WI38 (cell line): ENCODE data around the gene RUNX1.

Source experiments
- H3K4me3 ChIP-seq: 2 replicates; pipeline ENCODE4 v1.5.1; 2011; ENCODE audit warnings: low read depth, mild to moderate bottlenecking, control low read depth, low read length
- CTCF ChIP-seq: IDR thresholded peaks from 2 replicates; pipeline ENCODE4 v1.5.1; 2012; ENCODE audit warnings: low read depth, mild to moderate bottlenecking, control low read depth, low read length

Gene RUNX1

DNA sequence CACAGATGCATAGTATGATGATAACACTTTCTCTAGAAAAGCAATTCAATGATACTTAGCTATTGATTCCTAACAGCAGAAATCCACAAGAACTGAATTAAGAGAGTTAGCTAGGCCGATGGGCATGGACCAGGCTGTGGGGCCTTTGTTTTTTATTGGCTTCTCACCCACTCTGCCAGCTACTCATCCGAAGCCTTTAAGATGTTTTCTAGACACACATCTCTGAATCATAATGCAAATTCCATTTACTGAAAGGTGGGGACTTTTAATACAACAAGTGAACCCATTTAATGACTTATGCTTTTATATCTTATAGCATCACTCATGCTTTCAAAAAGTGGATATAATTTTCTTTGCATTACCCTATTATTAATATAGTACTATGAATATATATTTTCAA lies 170.2 kb downstream of the RUNX1 start:
- H3K4me3 ChIP-seq: no peak overlapping the region
- TF ChIP-seq CTCF: no peak

DNA sequence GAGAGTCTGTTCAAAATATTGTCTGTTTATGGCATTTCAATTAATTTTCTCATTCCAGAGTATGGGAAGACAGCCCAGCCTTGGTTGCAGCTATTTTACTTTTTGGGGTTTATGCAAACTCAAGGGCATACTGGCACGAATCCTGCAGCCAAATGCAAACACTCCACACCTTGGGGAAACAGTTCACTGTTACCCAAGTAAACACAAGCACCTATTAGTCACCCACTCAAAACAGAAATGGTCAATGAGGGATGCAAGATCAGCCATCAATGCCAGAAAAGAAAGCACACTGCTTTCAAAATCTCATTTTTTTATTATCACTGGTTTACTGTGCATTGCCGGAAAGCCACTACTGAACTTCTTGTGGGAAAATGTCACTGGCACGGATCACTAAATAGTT lies 170.6 kb downstream of the RUNX1 start:
- H3K4me3 ChIP-seq: no peak overlapping the region
- TF ChIP-seq CTCF: no peak

- no peak overlapping the region for H3K4me3 ChIP-seq
- TF ChIP-seq CTCF: no peak
Measured at GRCh38 chr21:34877485-34878128, 171.5 kb downstream of the RUNX1 start.

DNA sequence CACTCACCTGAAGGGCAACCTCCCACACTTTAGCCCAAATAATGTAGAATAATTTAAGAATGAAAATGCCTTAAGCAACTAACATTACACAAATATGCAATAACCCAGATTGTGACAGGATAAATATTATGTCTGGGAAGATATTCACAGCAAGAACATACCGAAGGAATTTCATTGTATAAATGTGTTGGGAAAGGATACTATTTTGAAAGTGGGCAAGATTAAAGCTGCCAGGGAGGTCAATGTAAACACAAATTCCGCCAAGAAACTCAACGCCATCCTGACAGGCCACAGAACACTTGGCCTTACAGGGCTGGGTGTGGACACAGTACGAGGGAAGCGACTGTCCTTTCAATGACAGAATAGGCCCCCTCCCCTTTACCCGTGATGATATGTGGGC lies 173.3 kb downstream of the RUNX1 start:
- no peak overlapping the region for H3K4me3 ChIP-seq
- no peak for TF ChIP-seq CTCF

GRCh38 chr21:34874684-34875513 lies 174.2 kb downstream of the RUNX1 start:
- no peak for TF ChIP-seq CTCF
- H3K4me3 ChIP-seq: no peak overlapping the region

DNA sequence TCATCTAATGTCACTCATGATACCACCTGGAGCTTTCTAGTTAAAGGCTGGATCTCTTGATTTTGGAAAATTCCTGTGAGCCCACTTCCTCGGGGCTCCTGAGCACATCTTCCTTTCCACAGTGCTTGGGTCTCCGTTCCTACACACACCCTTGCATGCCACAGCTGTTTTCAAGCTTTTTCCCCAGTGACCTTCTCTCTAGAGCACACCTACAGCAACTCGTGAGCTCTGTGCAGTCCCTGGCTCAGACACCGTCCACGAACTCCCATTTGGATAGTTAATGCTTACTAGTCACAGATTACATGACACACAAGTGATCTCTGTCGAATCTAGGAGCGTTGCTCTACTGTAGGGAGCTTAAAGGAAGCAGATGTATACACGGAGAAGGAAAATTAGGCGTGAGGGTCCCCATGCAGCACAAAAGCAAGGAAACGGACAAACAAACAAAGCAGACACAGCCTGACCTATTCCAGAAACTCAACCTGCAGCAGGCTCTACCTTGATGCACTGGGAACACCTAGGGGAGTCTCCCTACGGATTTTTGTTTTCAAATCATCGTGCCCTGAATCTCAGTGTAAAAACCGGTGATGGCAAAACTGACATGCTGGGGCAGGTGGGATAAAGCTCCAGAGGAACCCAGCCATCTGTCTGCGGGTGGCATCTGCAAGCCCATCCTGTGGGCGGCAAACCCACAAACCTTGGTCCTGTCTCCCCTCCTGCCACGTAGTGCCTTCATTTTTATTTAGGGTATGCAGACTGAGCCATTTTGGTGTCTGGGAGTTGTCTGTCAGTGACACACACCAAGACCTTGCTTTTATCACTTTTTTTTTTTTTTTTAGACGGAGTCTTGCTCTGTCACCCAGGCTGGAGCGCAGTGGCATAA lies 177.8 kb downstream of the RUNX1 start:
- TF ChIP-seq CTCF: no peak
- no peak overlapping the region for H3K4me3 ChIP-seq

GRCh38 chr21:34870246-34870645 lies 178.9 kb downstream of the RUNX1 start:
- TF ChIP-seq CTCF: no peak
- H3K4me3 ChIP-seq: no peak overlapping the region
